ENCODE data around the gene RGPD4. TPM values are rescaled to one million over a fixed set of nuclear protein-coding genes. Genes with fewer than 3 reads are reported as not detected.

RGPD4 gene
- total RNA-seq, 1 donor from 2014 or later, result not detected

- H3K4me3 ChIP-seq (ENCODE audit: low read depth, low read length), result no peak overlapping the region
- no peaks in the 10 kb centered on the region for H3K36me3 ChIP-seq (ENCODE audit: control insufficient read depth, insufficient read depth, low read length)
- no peak for FAIRE-seq
- DNase-seq (ENCODE audit: low read depth), result no peak
- no peaks in the 10 kb centered on the region for H3K27me3 ChIP-seq (ENCODE audit: control insufficient read depth, insufficient read depth, low read length)
- TF ChIP-seq, protein P1, sequence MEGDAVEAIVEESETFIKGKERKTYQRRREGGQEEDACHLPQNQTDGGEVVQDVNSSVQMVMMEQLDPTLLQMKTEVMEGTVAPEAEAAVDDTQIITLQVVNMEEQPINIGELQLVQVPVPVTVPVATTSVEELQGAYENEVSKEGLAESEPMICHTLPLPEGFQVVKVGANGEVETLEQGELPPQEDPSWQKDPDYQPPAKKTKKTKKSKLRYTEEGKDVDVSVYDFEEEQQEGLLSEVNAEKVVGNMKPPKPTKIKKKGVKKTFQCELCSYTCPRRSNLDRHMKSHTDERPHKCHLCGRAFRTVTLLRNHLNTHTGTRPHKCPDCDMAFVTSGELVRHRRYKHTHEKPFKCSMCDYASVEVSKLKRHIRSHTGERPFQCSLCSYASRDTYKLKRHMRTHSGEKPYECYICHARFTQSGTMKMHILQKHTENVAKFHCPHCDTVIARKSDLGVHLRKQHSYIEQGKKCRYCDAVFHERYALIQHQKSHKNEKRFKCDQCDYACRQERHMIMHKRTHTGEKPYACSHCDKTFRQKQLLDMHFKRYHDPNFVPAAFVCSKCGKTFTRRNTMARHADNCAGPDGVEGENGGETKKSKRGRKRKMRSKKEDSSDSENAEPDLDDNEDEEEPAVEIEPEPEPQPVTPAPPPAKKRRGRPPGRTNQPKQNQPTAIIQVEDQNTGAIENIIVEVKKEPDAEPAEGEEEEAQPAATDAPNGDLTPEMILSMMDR (IDR thresholded peaks at IDR 0.05; ENCODE audit: insufficient read depth, low read length, severe bottlenecking), result no peak
These were observed 19.8 kb upstream of the RGPD4 start for GRCh38 chr2:107806901-107807300.

- DNase-seq (ENCODE audit: low read depth) (no peak), FAIRE-seq (peak; percentile 88)
- no peaks in the 10 kb centered on the region for H3K36me3 ChIP-seq (ENCODE audit: control insufficient read depth, insufficient read depth, low read length)
- no peaks in the 10 kb centered on the region for H3K27me3 ChIP-seq (ENCODE audit: control insufficient read depth, insufficient read depth, low read length)
- TF ChIP-seq, protein P1 (IDR thresholded peaks at IDR 0.05; ENCODE audit: insufficient read depth, low read length, severe bottlenecking), result no peak
- no peak overlapping the region for H3K4me3 ChIP-seq (ENCODE audit: low read depth, low read length)
These were observed 18.7 kb upstream of the RGPD4 start for GRCh38 chr2:107807988-107808387.

DNA sequence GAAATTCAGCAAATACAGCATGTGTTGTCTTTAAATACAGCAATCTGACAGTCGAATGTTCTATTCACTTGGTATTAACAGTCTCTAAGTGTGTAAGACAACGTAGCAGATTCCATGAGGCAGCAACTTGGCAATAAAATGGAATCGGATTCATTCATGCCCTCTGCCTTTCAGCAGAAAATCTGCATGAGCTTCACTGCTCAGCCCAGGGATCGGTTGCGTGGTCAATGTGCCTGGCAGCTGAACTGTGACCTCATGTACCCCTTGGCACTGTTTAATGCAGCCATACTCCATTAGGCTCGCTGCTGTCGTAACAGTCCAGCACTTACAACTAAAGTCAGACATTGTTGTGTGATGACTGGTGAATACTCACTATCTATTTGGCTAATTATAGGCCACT is 17.7 kb upstream of the RGPD4 start:
- TF ChIP-seq, protein P1 (IDR thresholded peaks at IDR 0.05; ENCODE audit: insufficient read depth, low read length, severe bottlenecking), result no peak
- FAIRE-seq (no peak), DNase-seq (ENCODE audit: low read depth) (peak; percentile 54)
- Histone ChIP-seq H3K4me3 (ENCODE audit: low read depth, low read length) (no peak overlapping the region), H3K36me3 (ENCODE audit: control insufficient read depth, insufficient read depth, low read length) (no peaks in the 10 kb centered on the region), H3K27me3 (ENCODE audit: control insufficient read depth, insufficient read depth, low read length) (no peaks in the 10 kb centered on the region)

GRCh38 chr2:107809835-107810234 is 16.9 kb upstream of the RGPD4 start:
- Histone ChIP-seq H3K36me3 (ENCODE audit: control insufficient read depth, insufficient read depth, low read length) (no peaks in the 10 kb centered on the region), H3K27me3 (ENCODE audit: control insufficient read depth, insufficient read depth, low read length) (no peaks in the 10 kb centered on the region), H3K4me3 (ENCODE audit: low read depth, low read length) (no peak overlapping the region)
- DNase-seq (ENCODE audit: low read depth) (no peak), FAIRE-seq (no peak)
- TF ChIP-seq, protein P1 (IDR thresholded peaks at IDR 0.05; ENCODE audit: insufficient read depth, low read length, severe bottlenecking), result no peak

DNA sequence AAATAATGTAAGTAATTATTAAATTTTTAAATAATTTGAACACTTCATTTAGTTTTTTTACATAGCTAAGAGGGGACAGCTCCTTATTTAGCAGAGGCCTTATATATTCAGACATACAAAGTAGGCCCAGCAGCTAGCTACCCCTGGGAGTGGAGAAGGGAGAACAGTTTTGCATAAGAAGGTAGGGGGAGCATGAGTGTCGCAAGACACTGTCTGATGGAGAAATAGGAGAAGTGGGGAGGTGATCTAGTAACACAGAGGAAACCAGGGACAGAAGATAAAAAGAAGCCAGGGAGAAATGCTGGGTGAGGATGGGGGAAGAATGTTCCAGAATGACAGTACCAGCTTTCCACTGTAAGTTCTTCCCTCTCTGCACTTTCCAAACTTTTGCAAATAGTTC is 16.0 kb upstream of the RGPD4 start:
- no peak for DNase-seq (ENCODE audit: low read depth)
- no peaks in the 10 kb centered on the region for H3K36me3 ChIP-seq (ENCODE audit: control insufficient read depth, insufficient read depth, low read length)
- no peak for FAIRE-seq
- TF ChIP-seq, protein P1 (IDR thresholded peaks at IDR 0.05; ENCODE audit: insufficient read depth, low read length, severe bottlenecking), result no peak
- H3K27me3 ChIP-seq (ENCODE audit: control insufficient read depth, insufficient read depth, low read length), result no peaks in the 10 kb centered on the region
- no peak overlapping the region for H3K4me3 ChIP-seq (ENCODE audit: low read depth, low read length)

- FAIRE-seq (no peak), DNase-seq (ENCODE audit: low read depth) (peak; percentile 55)
- no peaks in the 10 kb centered on the region for H3K36me3 ChIP-seq (ENCODE audit: control insufficient read depth, insufficient read depth, low read length)
- TF ChIP-seq, protein P1 (IDR thresholded peaks at IDR 0.05; ENCODE audit: insufficient read depth, low read length, severe bottlenecking), result no peak
- H3K4me3 ChIP-seq (ENCODE audit: low read depth, low read length), result no peak overlapping the region
- H3K27me3 ChIP-seq (ENCODE audit: control insufficient read depth, insufficient read depth, low read length), result no peaks in the 10 kb centered on the region
These were observed 15.3 kb upstream of the RGPD4 start for GRCh38 chr2:107811411-107811810.

Measured in bronchial epithelial cell (primary cell).